RPMI7951 (cell line): Measurements from ENCODE around the gene NT5E. TPM values are rescaled to one million over a fixed set of nuclear protein-coding genes. Genes with fewer than 3 reads are reported as not detected.
A peak's percentile ranks its signal among the peaks of the same experiment; 100 is the strongest.

Experiments
- DNase-seq: peaks from one replicate; pipeline ENCODE4 v3.0.0-alpha.2; 2012; ENCODE audit warnings: low read depth
- total RNA-seq: library from RNA; depleted of rRNA; stranded (reverse); fragments of >200 nt; shearing (Covaris generic); gene quantifications from 2 replicates; pipeline ENCODE4 v1.2.3, GENCODE V29; 2014

The NT5E gene
- total RNA-seq, 1 experiment from 2014 or later = 427 TPM

DNA sequence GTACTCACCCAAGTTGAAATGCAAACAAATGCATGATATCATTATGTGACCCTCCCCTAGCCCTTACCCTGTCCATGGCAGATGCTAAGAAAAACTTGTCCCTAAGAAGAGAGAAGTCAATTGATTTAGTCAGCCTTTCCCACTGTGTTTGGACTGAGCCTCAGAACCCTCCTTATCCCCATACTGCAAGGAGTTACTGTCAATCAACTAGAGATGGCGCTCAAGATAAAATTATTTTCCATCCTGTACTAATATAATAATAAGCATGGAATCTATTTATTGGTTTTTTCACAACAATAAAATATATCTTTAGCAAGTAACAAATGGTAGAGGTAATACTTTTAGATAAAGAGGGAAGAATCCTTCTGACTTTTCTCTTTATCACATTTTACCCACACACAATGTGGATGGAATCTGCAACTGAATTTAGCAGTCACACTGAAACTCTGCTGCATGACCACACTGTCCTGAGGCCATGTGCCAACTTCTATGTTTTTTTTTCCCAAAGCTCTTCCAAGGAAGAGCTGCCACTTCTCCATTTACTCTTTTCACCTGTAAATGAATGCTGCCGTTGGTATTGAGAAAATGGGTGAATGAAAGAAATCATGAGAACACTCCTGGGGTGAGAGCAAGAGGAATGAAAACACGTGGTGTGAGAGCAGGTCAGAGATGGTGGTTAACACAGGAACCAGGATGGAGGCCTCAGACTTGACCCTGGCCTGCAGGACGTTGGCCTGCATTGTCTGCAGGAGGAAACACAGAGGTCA, 10.5 kb downstream of the NT5E start:
- DNase-seq = peak; percentile 57

DNA sequence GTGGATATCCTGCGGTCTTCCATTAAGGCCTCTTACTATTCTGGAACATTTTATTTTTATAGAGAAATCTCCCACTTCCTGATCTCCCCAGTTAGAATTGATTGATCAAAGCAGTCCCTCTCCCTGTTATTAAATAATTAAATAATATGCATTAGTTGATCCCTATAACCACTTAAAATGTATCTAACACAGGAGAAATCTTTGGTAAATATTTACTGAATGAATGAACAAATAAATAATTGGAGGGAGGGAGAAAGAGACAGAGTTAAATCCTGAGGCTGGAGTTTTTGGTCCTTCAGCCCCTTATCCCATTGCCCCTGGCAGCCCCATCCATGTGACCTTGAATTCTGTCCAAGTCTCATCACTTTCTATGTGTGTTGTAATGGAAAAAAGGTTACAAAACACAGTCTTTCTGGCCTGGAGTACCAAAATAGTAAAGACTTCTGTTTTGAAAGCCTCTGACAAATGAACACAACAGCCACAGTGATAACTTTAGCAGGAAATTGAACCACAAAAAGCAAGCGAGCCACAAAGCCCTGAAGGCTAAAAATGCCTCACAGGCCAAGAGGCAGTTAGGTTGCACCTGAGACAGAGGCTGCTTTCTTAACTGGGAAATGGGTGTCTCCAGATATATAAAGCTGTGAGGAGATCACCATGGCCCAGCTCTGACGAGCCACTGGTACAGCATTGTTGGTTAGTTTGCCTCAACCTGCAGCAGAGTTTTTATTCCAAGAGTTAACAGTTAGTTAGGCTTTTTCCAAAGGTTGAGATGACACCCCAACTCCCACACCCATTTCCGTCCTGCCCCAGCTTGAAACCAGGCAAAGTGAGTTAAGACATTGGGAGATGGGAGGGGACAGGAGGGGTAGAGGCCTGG, 11.3 kb downstream of the NT5E start:
- DNase-seq = peak; percentile 83

DNA sequence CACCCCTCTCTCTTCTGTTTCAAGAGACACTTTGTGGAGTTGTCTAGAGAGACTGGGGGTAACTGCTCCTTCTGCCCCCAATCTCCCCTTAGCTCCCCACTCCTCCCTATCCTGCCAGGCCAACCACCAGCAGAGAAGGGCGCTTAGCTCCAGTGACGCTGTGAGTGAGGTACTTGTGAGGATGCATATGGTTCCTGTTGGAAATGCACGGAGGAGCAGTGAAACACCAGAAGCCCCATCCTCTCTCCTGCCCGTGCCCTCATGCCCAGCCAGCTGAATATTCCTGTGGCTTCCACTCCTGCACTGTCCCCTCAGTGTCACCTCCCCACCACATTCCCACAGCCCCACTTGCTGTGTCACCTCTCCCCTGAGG, 11.9 kb downstream of the NT5E start:
- no peak for DNase-seq

DNA sequence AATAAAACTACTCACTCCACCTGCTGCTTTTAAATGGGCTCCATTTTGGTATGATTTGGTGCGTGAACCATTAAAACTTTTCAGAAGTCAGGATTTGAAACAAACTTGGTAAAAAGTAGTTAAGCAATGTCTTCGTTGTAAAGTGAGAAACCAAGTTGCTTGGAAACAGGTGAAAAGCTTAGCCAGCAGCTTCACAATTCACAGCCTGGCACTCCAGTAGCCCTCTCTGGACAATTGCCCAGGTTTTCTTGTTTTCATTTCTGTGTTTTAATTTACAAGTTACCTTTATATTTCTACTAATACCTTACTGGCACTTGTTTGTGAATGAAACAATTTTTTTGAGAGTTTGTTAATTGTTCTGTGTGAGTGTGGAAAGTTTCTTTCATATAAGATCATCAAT, 12.8 kb downstream of the NT5E start:
- DNase-seq = no peak

DNA sequence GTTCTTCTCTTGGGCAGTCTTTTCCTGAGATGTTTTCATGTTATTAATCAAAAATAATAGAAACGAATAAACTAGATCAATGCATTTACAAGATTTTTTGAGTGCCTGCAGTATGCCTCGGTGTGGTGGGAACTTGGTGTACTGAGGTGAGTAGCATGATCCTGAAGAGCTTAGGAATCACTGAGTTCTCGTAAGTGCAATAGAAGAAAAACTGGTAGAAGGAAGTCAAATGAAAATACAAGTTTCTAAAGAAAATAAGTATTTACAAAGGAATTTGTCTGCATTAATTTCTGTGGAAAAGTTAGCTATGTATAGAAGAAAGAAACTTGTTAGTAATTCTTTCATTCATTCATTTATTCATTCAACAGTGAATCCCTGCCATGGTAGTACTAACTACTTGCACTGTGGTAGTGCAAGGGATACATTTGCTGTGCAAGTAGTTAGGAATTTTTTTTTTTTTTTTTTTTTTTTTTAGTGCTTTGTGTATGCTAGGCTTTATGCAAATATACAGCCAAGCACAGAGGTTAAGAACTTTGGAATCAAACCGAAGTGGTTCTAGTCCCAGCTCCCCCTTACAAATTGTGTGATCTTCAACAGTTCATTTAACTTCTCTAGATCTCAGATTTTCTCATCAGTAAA, 13.9 kb downstream of the NT5E start:
- no peak for DNase-seq

DNA sequence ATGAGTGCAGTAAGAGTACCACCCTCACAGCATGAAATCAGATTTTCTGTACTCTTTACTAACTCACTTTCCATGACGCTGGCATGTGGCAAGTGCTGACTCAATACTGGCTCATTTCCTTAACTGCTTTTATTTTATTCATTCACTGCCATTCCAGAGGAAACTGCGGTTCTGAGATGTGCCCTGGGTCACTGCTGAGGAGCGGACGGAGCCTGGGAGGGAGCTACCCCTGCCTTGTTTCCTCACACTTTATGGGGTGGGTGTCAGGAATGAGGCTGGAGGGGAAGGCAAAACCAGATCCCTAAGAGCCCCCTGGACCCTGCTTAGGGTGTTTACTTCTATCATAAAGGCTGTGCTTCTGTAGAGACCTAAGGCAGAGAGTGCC, 14.4 kb downstream of the NT5E start:
- peak; percentile 99 for DNase-seq

DNA sequence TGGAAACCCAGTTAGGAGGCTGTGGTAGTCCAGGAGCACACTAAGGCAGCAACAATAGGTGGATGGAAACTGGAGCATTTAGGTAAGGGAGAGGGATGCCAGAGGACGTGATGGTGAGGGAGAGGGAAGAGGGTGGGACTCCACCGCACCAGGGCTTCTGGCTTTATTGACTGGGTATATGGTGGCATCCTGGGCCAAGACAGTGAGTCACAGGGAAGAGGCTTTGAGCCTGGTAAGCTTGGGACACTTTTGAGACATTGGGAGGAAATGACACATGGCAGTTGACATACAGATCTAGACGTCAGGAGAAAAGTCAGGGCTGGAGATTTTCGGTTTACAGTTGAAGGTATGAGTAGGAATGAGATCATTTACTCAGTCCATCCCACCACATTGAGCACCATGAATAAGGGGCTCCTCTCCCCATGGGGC, 14.9 kb downstream of the NT5E start:
- DNase-seq = peak; percentile 98

DNA sequence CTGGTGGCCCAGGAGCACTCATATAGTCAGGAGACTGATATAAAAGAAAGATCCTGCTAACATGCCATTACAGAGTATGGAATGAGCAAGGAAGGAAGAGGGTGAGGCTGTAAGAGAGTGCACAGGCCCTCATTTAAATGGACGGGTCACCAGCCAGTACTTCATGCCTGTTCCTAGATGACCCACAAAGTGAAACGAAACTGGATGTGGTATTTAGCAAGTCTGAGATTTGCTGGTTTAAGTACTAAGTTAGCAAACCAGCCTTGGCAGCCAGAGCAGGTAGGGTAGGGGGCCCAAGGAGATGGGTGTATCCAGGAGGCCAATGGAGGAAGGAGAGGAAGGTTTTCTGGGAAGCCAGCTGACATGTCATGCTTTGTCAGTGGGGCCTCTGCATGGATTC, 15.9 kb downstream of the NT5E start:
- peak; percentile 46 for DNase-seq

DNA sequence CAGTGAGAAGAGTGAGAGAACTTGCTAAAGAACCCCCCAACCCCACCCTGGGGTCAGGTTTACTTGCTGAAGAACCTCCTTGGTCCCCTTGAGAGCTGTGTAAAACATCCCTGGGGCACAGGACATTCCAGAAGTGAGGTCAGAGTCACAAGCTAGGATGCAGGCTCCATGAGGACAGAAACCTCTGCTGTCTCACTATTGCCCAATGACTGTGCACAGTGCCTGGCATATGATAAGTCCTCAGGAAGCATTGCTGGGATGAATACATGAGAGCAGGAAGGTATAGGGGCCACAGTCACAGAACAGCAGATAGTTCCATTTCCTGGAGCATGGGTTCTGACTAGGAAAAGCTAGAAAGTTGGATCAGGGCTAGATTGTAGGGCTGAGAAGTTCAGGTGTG, 18.4 kb downstream of the NT5E start:
- DNase-seq = peak; percentile 69

DNA sequence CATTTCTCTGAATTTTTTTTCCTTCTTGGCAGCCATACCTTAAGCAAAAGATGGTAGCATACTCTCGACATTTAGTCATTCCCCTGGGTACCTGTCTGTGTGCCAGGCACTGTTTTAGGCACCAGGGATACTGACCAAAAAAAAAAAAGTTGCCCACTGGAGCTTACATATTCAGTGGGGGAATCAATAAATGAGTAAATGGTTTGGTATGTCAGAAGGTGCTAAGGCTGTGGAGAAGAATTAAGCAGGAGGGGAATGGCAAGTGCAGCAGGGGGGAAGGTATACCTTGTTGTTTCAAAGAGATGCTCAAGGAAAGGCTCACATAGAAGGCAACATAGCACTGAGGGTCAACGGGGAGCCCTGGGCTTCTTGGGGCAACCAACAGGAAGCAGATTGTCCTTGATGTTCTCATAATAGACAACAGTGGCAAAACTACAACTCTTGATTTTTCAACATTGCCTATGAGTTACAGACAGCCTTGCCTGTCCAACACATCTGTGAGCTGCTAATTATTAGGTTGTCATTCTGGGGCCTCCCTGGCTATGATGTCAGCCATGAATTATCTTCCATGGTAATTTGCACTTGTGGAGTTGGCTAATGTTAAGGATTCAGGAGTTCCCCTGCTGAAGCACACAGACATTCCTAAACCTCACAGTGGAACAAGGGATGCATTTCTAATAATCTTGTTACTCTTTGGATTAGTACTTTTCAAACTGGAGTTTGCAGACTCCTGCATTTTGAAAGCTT, 19.6 kb downstream of the NT5E start:
- peak; percentile 49 for DNase-seq

DNA sequence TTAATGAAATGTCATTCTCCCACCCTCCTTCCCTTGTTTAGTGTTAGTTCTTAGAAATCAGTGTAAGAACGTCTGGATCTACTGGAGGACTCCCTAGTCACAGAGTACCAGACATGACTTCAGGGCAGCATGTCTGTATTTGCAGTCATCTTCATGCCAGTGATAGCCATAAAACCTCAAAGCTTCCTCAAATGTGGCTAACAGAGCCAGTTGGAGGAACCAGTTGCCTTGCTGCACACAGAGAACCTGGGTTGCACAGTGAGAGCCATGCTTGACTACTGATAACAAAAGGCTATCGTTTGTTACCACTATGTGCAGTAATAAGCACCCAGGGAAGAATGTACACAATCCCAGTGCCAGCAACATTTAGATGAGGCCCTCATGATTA, 20.1 kb downstream of the NT5E start:
- peak; percentile 84 for DNase-seq

DNA sequence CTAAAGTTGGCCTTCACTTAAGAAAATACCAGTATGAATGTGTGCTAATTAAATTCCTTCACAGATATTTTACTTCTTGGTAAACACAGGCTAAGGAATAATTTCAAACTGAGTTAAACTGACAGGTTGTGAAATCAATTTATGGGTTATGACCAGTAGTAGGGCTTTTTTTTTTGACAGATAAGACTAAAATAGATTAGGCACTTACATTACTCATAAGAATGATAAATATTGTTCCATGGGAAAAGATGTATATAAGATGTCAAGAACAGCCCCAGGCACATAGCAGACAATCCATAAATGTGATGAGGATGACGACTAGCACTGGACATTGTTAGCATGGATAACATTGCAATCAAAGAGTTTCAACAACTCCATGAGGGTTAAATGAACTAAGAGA, 22.9 kb downstream of the NT5E start:
- DNase-seq = no peak

DNA sequence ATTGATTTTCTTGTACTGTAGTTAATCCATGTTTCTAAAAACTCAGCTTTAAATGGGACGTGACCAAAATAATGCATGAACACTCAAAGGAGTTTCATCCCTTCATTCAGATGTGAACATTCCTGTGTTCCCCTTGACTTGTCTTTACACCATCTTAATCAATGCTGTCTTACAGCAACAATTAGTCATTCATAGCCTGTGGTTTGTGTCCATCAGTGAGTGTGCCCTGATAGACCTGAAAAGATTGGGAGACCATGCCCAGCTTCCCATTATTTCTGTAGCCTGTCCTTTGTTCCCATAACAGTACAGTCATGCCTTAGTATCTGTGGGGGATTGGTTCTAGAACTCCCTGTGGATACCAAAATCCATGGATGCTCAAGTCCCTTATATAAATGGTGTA, 23.9 kb downstream of the NT5E start:
- DNase-seq = peak; percentile 43

DNA sequence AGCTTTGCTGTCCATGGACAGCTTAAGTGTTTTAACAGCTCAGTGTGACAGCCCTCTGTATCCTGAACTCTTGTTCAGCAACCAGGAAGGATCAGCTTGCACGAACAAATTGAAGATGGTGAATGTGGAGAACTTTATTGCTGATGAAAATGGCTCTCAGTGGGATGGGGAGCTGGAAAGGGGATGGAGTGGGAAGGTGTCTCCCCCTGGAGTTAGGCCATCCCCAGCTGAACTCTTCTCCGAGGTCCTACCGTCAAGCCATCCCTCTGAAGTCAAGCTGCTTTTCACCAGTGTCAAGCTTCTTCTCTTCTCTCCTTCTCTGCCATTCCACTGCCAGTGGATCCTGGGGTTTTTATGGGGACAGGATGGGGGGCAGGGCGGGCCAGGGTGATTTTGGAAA, 26.6 kb downstream of the NT5E start:
- no peak for DNase-seq

DNA sequence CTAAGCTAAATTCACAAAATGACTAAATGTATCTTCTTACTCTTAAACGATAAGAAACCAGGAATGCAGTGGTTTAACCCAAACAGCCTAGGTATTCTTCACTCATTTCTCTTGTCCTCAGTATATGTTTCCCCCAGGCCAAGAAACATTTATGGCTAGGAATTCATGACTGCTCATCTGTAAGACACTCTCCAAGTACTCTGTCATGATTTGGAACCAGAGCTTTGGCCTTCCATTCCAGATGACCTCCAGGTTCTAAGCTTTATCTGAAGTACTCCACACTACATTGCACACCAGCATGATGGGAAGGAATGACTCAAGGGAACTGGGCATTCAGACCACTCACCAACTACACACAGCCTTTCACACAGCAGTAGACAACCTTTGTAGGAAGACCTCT, 29.3 kb downstream of the NT5E start:
- DNase-seq = peak; percentile 65

DNA sequence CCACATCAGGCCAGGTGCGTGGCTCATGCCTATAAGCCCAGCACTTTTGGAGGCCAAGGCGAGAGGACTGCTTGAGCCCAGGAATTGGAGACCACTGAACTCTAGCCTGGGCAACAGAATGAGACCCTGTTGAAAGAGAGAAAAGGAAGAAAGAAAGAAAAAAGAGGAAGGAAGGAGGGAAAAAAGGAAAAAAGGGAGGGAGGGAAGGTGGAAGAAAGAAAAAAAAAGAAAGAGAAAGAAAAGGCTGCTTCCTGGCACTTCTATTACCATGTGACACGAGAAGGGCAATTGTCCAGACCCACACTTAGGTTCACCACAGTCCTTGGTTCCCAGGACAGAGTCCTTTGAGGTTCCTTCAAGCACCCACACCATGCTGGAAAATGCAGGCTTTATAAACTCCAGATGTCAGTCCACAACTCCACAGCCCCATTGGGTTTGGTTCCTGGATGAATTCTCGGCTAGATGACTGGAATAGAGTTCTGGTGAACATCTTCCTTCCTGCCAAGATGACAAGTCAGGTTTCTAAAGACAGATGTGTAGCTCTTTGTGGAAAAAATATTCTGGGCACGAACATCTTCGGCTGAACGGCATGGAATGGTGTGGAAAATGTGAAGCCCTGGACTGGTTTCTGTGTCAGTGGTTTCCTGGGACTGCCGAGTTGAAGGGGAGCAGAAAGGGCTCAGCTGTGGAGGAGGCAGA, 32.5 kb downstream of the NT5E start:
- DNase-seq = peak; percentile 94

DNA sequence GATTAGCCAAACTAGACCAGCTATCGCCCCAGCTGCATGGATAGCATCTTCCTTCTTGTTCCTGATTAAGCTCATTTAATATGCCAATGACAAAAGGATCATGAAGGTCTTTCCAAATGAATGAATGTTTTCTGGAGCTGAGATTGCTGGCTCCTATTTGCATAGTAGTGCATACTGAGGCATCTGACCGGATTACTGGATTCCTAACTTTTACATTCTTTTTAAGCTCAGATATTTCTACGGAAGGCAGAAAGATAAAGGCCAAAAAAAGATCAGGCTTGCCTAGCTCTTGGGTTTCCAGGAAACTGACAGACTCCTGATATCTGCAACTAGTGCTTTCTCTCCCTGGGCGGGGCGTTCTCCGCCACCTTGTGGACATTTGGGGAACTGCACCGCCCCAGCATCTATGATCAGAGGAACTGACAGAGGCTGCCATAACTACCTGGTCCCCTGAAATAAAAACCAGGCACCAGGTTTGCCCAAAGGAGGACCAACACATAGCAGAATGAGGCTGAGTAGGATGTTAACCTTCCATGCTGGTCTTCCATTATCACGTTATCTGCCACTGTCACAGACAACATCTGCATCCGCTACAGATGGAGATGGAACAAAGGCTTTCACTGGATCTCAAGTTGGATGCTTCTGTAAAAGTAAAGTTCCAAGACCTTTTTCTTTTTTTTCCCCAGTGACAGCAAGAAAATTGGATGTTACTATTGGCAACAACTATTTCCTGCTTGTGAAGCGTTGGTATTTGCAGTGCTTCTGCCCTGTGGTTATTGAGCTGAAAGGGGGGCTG, 33.2 kb downstream of the NT5E start:
- DNase-seq = peak; percentile 77

DNA sequence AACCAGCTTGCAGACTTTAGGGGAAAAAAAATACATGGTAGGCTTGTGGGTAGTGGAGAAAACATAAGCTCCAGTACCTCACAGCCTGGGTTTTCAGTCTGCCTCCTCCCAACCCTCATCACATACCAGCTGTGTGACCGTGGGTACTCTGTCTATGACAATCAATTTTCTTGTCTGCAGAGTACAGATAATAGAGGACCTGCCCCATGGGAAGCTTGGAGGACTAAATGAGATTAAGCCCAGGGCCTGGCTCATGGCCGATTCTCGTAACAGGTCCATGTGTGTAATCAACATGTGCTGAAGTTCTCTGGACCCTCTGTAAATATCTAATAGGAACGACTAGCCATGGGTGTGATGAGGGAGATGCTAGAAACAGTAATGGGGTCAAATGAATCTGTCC, 34.0 kb downstream of the NT5E start:
- no peak for DNase-seq

DNA sequence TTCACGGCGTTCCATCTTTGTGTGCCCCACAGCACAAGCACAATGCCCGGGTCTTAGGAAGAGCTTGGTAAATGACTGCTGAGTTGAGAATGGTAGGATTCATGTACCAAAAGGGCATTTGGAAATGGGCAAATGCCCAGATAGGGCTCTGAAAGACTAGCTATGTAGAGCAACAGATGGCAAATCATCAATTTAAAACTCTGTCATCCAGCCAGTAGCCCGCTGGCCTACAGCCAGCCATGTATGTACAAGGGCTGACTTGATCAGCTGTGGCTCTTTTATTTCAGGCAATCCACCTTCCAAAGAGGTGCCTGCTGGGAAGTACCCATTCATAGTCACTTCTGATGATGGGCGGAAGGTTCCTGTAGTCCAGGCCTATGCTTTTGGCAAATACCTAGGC, 35.1 kb downstream of the NT5E start:
- DNase-seq = no peak

DNA sequence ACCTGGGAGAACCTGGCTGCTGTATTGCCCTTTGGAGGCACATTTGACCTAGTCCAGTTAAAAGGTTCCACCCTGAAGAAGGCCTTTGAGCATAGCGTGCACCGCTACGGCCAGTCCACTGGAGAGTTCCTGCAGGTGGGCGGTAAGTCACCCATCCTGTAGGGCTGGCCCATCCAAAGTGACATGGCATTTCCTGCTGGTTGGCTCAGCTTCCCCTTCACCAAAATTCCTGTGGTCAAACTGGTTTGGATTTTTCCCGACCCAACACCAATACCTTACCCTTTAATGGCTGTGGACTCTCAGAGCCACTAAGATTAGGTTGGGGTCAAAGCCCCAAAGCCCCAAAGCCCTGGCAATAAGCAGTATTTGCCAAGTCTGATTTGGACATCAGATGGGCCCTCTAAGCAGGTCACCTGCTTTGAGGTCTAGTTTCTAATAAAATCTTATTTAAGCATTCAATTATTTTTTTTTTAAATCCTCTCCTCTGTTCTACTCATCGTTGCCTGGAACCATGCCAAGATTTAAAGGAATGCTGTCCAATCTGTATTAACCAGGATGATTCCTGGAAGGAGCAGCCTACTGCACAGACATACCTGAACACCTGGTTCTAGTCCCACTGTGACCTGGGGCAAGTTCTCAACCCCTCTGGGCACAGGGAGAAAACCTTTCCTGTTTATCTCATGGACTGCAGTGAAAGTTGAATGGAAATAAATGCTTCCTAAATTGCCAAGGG, 40.8 kb downstream of the NT5E start:
- DNase-seq = peak; percentile 65
